Activated T-cell treated with anti-CD3 and anti-CD28 coated beads, Interleukin-2, amount 50 U/mL, for 24 hours (primary cell): ENCODE results near the gene ABL1.

Experiments
- DNase-seq: peaks from one replicate; pipeline ENCODE4 v3.0.0-alpha.2; 2020
- H3K27ac Mint-ChIP-seq: 2 replicates; pipeline ENCODE4 v1.8.0; 2020; ENCODE audit warnings: mild to moderate bottlenecking, mixed read lengths
- H3K27me3 Mint-ChIP-seq: 2 replicates; pipeline ENCODE4 v1.8.0; 2020; ENCODE audit warnings: mixed read lengths
- H3K36me3 Mint-ChIP-seq: 2 replicates; pipeline ENCODE4 v1.8.0; 2020; ENCODE audit warnings: low read depth, mixed read lengths
- H3K4me1 Mint-ChIP-seq: 2 replicates; pipeline ENCODE4 v1.8.0; 2020; ENCODE audit warnings: low read depth, mixed read lengths
- H3K4me3 Mint-ChIP-seq: 2 replicates; pipeline ENCODE4 v1.8.0; 2020; ENCODE audit warnings: mild to moderate bottlenecking, moderate library complexity, mixed read lengths
- H3K9me3 Mint-ChIP-seq: 2 replicates; pipeline ENCODE4 v1.8.0; 2020; ENCODE audit warnings: mixed read lengths

ABL1 gene

GRCh38 chr9:130933114-130934046 lies 98.3 kb downstream of the ABL1 start:
- no peaks in the 10 kb centered on the region for H3K36me3 Mint-ChIP-seq
- no peak for DNase-seq

DNA sequence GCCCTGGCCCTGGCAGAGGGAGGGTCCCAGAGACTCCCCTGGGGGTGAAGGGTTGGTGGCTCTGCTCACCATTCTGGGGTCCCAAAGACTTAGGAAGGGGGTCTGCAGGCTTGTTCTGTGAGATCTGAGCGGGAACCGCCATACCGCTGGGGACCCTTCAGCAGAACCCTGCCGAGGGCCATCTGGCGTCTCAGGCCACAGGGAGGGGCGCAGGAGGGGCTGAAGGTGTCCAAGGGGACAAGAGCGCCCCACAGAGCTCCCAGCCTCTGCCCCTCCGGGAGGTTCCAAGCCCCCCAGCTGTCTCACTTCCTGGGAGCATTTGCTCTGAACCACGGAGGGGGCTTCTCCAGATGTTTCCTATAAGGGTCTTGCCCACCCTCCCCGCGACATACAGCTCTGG lies 99.2 kb downstream of the ABL1 start:
- Mint-ChIP-seq H3K27me3 (peaks cover 64% of the 10 kb centered on the region), H3K4me1 (peaks cover 3% of the 10 kb centered on the region), H3K36me3 (no peaks in the 10 kb centered on the region), H3K27ac (no peak overlapping the region), H3K9me3 (no peaks in the 10 kb centered on the region), H3K4me3 (no peak overlapping the region)
- no peak for DNase-seq

More at GRCh38 chr9:130933114-130934046, 98.3 kb downstream of the ABL1 start:
- Mint-ChIP-seq H3K4me3 (no peak overlapping the region), H3K9me3 (no peaks in the 10 kb centered on the region), H3K4me1 (peaks cover 2% of the 10 kb centered on the region), H3K27ac (no peak overlapping the region), H3K27me3 (peaks cover 61% of the 10 kb centered on the region)

- Mint-ChIP-seq H3K4me1 (peaks cover 3% of the 10 kb centered on the region), H3K9me3 (no peaks in the 10 kb centered on the region), H3K27me3 (peaks cover 66% of the 10 kb centered on the region), H3K27ac (no peak overlapping the region), H3K36me3 (no peaks in the 10 kb centered on the region), H3K4me3 (no peak overlapping the region)
- DNase-seq: no peak
Observed at GRCh38 chr9:130934702-130935647, 99.9 kb downstream of the ABL1 start.

DNA sequence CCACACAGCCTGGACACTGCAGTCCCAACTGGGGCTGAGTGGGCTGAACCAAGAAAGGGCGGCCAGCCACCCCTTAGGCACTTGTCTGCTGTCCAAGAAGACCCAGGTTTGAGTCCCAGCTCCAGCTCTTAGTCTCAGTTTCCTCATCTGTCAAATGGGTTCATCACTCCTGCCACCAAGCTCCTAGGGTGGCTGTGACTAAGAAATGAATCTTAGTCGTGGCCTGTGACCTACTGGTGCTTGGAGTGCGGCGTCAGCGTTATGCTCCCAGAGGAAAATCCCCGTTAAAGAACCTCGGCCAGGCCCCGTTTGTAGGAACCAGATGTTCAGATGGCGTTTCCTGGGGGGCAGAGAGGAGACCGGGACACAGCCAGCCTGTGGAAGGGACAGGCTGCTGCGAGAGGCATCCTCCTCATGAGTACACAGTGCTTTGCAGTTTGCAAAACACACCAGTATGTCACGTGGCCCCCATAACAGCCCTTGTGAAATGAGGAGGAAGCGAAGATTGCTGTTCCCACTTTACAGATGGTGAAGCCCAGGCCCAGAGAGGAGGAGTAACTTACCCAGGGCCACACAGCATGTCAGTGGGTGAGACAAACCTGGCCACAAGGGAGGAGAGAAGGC lies 100.7 kb downstream of the ABL1 start:
- Mint-ChIP-seq H3K36me3 (no peaks in the 10 kb centered on the region), H3K4me1 (peaks cover 6% of the 10 kb centered on the region), H3K27ac (no peak overlapping the region), H3K4me3 (no peak overlapping the region), H3K27me3 (peaks cover 73% of the 10 kb centered on the region), H3K9me3 (no peaks in the 10 kb centered on the region)
- DNase-seq: no peak

DNA sequence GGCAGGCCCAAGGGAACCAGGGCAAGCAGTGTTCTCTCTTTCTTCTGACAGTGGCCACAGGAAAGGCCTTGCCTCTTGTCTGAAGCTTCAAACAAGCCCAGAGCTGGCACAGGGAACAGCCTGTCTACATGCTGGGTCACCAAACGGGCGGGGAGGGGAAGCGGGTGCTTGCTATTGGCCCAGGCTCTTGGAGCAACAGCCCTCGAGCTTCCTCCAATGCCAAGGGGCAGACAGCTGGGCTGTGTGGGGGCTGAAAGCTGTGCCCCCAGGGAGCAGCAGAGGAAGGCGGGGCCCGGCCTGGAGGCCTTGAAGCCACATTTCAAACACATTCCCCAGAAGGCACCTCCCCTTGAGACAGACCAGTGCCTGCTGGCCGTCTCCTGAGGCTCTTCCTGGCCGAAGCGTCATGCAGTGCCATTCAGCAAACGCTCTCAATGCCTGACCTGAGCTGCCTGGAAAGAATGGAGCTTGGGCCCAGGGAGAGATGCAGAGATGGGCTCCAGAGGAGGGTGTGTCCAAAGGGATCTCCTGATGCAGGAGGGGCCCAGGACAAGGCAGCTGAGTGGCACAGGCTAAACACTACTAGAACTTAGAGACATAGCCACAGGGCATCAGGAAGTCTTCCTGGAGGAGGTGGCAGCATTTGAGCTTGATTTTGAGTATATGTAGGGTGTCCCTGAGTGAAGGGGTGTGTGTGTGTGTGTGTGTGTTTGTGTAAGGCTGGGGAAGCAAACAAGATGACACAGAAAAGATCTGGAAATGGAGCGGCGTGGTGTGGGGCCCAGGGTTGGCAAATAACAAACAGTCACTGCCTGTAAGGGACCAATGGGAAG lies 101.4 kb downstream of the ABL1 start:
- peaks cover 9% of the 10 kb centered on the region for H3K4me1 Mint-ChIP-seq
- H3K27ac Mint-ChIP-seq: no peak overlapping the region
- H3K4me3 Mint-ChIP-seq: no peak overlapping the region
- DNase-seq: no peak
- H3K36me3 Mint-ChIP-seq: no peaks in the 10 kb centered on the region
- H3K9me3 Mint-ChIP-seq: no peaks in the 10 kb centered on the region
- peaks cover 81% of the 10 kb centered on the region for H3K27me3 Mint-ChIP-seq
